Colonic mucosa (tissue), 4 donors: ENCODE measurements around the gene SYT2. TPM values are rescaled to one million over a fixed set of nuclear protein-coding genes. Genes with fewer than 3 reads are reported as not detected.
A peak's percentile ranks its signal among the peaks of the same experiment; 100 is the strongest.
"Not testable (repeated sequence)": the region's sequence is repeated elsewhere in the genome, so short reads cannot be mapped to it uniquely, and the experiment has no call there.

Source experiments
- DNase-seq: peaks from one replicate; pipeline ENCODE4 v3.0.0-alpha.2; 2020
- H3K27ac ChIP-seq: fragments of 200-600 bp; one replicate; pipeline ENCODE4 v1.8.0; 2021
- H3K27me3 ChIP-seq: fragments of 200-600 bp; one replicate; pipeline ENCODE4 v1.8.0; 2021
- H3K36me3 ChIP-seq: fragments of 200-600 bp; one replicate; pipeline ENCODE4 v1.8.0; 2021
- H3K4me1 ChIP-seq: fragments of 200-600 bp; one replicate; pipeline ENCODE4 v1.8.0; 2021; ENCODE audit warnings: mild to moderate bottlenecking
- H3K4me3 ChIP-seq: fragments of 200-600 bp; one replicate; pipeline ENCODE4 v1.8.0; 2021
- H3K9ac ChIP-seq, 2 donors: one replicate each; pipeline ENCODE4 v1.7.0; 2013; ENCODE audit warnings: control low read depth in 2 of 2, low read depth in 2 of 2, low read length in 2 of 2
- H3K9me3 ChIP-seq: fragments of 200-600 bp; one replicate; pipeline ENCODE4 v1.8.0; 2021
- CTCF ChIP-seq: fragments of 200-600 bp; IDR thresholded peaks from one replicate; pipeline ENCODE4 v1.8.0; 2022; ENCODE audit warnings: antibody characterized with exemption, mild to moderate bottlenecking
- intact Hi-C: fragments of 100-400 bp; cut with DNase I; formaldehyde crosslinking; loops from one replicate; pipeline ENCODE4 v1.14.1; 2022
- total RNA-seq, 2 donors: library from RNA; stranded (reverse); fragmentation: NEBNext Ultra II Directional in 1 of 2; extraction: Animal tissue kit (Norgen Biotek cat#: 25700) in 1 of 2; gene quantifications; one replicate each; pipeline ENCODE4 v1.2.1, GENCODE V29; 2021
- donor health status: healthy.
- donor health status: DM: no; HTN: no; CAD: no.
- donor health status: DM: no; HTN: no; CAD: no.

Gene SYT2
- total RNA-seq, 2 donors from 2014 or later = 0.15 to 0.19 TPM

- TF ChIP-seq CTCF = peak; percentile 56
- Histone ChIP-seq H3K9ac (no peak overlapping the region), H3K27me3 (no peaks in the 10 kb centered on the region), H3K4me1 (no peaks in the 10 kb centered on the region), H3K27ac (no peak overlapping the region), H3K9me3 (no peaks in the 10 kb centered on the region), H3K4me3 (no peak overlapping the region), H3K36me3 (no peaks in the 10 kb centered on the region)
- peak; percentile 73 for DNase-seq
- intact Hi-C loops = no loop called here
These were observed 84.6 kb downstream of the SYT2 start for GRCh38 chr1:202625416-202626360.

- intact Hi-C loops = no loop called here
- H3K9me3 ChIP-seq = no peaks in the 10 kb centered on the region
- H3K4me3 ChIP-seq = no peak overlapping the region
- H3K4me1 ChIP-seq = no peaks in the 10 kb centered on the region
- no peak overlapping the region for H3K27ac ChIP-seq
- H3K36me3 ChIP-seq = no peaks in the 10 kb centered on the region
- no peak for TF ChIP-seq CTCF
- DNase-seq = no peak
- no peaks in the 10 kb centered on the region for H3K27me3 ChIP-seq
- no peak overlapping the region for H3K9ac ChIP-seq
These were observed 85.5 kb downstream of the SYT2 start for GRCh38 chr1:202624781-202625108.

GRCh38 chr1:202624088-202624780 is 86.0 kb downstream of the SYT2 start:
- intact Hi-C loops = no loop called here
- no peak for DNase-seq
- H3K9me3 ChIP-seq = no peaks in the 10 kb centered on the region
- no peaks in the 10 kb centered on the region for H3K27me3 ChIP-seq
- no peak for TF ChIP-seq CTCF
- no peaks in the 10 kb centered on the region for H3K36me3 ChIP-seq
- H3K9ac ChIP-seq = no peak overlapping the region
- no peaks in the 10 kb centered on the region for H3K4me1 ChIP-seq
- no peak overlapping the region for H3K27ac ChIP-seq
- no peak overlapping the region for H3K4me3 ChIP-seq

- H3K9ac ChIP-seq, intact Hi-C loops, H3K27ac ChIP-seq, H3K36me3 ChIP-seq, DNase-seq, H3K27me3 ChIP-seq, H3K4me3 ChIP-seq, H3K9me3 ChIP-seq, H3K4me1 ChIP-seq: not testable (repeated sequence)
These were observed 86.8 kb downstream of the SYT2 start for GRCh38 chr1:202623476-202623875.

- no peaks in the 10 kb centered on the region for H3K4me1 ChIP-seq
- no peak for DNase-seq
- H3K27ac ChIP-seq = no peak overlapping the region
- H3K36me3 ChIP-seq = no peaks in the 10 kb centered on the region
- intact Hi-C loops = no loop called here
- no peak overlapping the region for H3K9ac ChIP-seq
- H3K27me3 ChIP-seq = no peaks in the 10 kb centered on the region
- H3K9me3 ChIP-seq = no peaks in the 10 kb centered on the region
- no peak for TF ChIP-seq CTCF
- no peak overlapping the region for H3K4me3 ChIP-seq
These were observed 87.2 kb downstream of the SYT2 start for GRCh38 chr1:202623075-202623474.

GRCh38 chr1:202622388-202622787 is 87.9 kb downstream of the SYT2 start:
- Histone ChIP-seq H3K9me3 (no peaks in the 10 kb centered on the region), H3K4me1 (no peaks in the 10 kb centered on the region), H3K27me3 (no peaks in the 10 kb centered on the region), H3K36me3 (no peaks in the 10 kb centered on the region), H3K4me3 (no peak overlapping the region), H3K9ac (no peak overlapping the region), H3K27ac (no peak overlapping the region)
- no peak for DNase-seq
- intact Hi-C loops = no loop called here
- TF ChIP-seq CTCF = no peak
